GM19467 (cell line): Measurements from ENCODE around the gene ODAM.
A peak's percentile ranks its signal among the peaks of the same experiment; 100 is the strongest.
"Not testable (repeated sequence)": the region's sequence is repeated elsewhere in the genome, so short reads cannot be mapped to it uniquely, and the experiment has no call there.

Experiments used
- ATAC-seq: cut with Tn5 transposase; IDR thresholded peaks from one replicate; pipeline ENCODE4 v1.9.1; 2021; ENCODE audit warnings: mild to moderate bottlenecking, moderate library complexity; ENCODE audit not compliant: unreplicated experiment

ODAM gene

DNA sequence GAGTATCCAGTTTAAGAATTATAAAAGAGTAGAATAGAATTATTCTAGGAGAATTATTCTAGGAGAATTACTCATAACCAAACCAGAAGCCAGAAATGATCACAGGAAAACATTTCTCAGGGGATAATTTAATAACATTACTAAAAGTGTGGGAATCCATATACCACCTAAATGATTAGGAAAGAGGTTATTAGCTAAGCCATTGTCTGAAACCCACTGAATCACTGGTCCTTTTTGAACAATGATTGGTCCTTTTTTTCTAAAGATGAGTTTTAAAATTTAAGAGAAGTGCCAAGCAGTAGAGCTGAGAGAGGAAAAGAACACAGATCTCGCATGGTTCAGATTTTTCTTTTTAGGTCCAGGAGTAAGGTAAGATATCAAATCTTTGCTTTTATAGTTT is at the start of gene ODAM:
ODAM (plus strand) TSS at position 301 of the 400 bp plus-strand sequence. CDS start 819 bp downstream, outside the sequence.
- no peak for ATAC-seq

- no peak for ATAC-seq
Measured at GRCh38 chr4:70151271-70151670, 44.3 kb upstream of the ODAM start.

DNA sequence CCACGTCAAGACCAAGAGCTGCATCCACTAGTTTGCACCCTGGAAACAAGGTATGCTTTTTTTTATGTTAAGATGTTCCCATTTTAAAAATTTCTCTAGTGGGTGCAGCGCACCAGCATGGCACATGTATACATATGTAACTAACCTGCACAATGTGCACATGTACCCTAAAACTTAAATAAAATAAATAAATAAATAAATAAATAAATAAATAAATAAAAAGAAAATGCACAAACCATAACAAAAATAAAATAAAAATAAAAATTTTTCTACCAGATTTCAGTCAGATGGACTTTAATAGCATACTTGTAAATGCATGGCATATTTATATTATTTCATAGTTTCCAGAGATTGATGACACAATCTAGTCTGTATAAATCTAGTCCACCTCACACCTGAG is 43.4 kb upstream of the ODAM start:
- no peak for ATAC-seq

DNA sequence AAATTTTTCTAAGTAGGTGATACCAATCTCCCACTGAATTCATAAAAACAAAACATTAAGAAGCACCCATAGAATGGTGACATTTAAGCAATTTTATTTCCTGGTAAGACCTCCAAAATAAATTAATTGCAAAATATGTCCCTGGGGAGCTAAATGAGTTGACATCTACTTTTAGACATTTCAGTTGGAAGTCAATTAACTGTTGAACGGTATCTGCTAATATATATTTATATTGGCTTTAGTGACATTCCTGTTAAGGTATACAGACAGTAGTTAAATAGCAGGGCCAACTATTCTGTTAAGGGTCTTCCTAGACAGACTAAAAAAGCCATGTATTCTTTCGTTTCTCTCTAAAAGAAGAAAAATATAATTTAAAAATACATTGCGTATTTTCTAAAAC is 41.6 kb upstream of the ODAM start, which contains the start of gene PRR27:
PRR27 (plus strand) TSS at position 301 of the 400 bp plus-strand sequence. CDS start 139 bp downstream, outside the sequence.
- ATAC-seq, result no peak

- no peak for ATAC-seq
Measured at GRCh38 chr4:70158576-70158975, 36.9 kb upstream of the ODAM start.

DNA sequence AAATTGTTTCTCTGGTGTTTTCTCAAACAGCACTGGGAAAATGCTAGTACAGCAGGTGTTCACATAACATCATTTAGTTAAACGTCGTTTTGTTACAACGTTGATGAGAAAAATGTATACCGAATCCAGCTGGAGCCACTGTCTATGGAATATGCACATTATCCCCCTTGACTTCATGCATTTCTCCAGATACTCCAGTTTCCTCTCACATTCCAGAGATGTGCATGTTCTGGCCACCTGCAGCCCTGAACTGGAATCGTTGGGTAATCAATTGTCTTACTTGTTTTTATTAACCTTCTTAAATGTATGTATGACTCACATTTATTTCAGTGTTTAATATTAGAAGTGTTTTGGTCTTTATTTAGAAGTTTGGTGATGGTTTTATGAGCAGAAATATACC is 18.4 kb upstream of the ODAM start:
- ATAC-seq, result no peak

GRCh38 chr4:70178075-70178660 is 17.4 kb upstream of the ODAM start:
- ATAC-seq, result no peak

- ATAC-seq, result no peak
Measured at GRCh38 chr4:70179811-70180210, 15.7 kb upstream of the ODAM start.

DNA sequence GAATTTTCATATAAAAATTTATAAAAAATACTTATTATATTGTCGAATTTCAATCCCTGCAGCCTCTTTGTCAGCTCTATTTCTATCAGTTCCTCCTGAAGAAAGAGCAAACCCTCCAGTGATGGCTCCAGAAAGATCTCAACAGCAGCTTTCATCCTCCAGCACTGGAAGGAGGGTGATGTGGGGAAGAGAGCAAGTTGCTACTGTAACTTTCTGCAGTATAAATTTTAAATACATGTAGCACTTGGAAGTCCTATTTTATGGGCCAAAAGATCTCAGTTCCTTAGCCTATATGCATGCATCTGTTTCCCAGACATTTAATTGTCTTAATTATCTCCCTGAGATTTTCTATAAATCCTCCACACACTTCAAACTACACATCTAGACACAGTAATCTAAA is 13.7 kb upstream of the ODAM start:
- ATAC-seq, result no peak

DNA sequence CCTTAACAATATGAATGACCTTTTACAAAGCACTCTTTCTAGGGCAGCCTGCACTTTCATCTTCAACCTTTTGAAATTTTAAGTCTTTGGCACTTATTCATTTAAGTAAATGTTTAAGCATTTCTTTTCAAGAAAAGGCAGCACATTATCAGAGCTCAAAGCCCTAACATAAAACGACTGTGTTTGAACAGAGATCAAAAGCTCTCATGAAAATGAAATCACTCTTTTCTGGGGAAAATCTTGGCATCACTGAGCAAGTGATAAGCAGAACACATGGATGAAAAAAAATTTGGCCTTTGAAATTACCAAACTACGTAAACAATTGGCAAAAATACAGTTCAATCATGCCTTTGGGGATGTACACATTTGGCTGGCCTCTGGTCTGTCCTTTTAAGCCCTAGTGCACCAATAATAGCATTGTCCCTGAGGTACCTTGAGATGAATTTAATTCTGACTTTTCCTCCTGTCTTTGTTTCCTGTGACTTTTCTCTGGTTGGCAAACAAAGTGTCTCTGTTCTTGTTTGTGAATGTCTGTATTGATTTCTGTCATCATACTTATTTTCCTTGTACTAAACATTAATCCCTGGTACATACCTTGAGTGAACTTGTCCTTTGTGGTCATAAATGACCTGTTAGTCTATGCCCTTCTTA is 12.9 kb upstream of the ODAM start:
- no peak for ATAC-seq

DNA sequence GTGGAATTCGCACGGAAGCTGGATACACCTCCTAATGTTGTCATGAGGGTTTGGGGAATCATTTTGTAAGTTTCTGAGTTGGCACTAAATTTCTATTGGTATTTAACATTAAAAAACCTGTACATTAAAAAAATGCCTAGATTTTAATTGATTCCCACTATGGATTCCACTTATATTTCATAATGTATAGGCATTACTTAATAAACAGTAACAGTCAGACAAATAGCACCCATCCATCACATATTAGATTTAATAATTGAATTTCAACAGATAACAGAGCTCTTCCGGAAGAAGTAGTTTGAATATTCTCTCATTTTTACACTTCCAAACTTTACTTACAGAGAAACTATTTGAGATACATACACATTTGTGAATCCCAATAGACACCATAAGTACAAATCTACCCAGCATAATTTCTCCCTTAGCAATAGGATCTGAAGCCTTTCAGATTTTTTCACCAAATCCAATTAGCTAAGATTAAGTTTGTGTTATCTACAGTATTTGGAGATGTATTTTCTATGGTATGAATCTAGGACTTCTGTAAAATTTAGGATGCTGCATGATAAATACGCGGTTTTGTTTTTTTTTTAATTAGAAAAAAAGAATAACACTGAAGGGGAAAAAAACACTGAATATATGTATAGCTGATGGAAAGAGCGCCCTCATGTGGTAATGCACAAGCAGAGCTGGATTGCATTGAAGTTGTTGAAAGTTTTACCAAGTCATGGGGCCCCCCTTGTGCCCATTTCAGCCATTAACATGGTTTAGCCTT is 12.2 kb upstream of the ODAM start:
- peak; percentile 80 for ATAC-seq

DNA sequence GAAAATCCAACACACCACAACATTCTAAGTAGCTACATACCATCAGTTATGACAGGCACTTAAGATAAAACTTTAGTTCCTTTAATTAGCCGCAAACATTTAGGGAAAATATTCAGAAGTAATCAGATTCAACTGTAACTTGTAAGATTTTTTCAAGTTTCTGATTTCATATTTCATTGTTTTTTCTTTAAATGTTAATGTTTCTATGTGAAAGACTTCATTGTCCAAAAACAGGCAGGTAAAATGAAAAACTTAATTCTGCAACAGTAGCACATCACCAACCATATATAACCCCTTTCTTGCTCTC is 11.6 kb upstream of the ODAM start:
- no peak for ATAC-seq

GRCh38 chr4:70187216-70187615 is 8.3 kb upstream of the ODAM start:
- no peak for ATAC-seq

DNA sequence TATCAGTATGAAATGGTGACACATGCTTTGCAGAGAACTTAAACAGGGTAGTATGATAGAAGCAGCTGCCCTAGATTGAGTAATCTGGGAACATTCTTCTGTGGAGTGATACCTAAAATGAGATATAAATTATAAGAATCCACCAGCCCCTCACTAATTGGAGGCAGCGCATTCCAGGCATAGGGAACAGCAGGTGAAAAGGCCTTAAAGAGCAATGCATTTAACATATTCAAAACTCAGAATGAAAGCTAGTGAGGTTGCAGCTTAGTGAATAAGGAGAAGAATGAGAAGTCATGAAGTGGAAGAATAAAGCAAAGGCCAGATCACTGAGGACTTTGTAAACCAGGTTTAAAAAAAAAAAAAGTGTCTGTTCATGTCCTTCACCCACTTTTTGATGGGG is 4.9 kb upstream of the ODAM start:
- no peak for ATAC-seq

GRCh38 chr4:70191647-70192046 is 3.9 kb upstream of the ODAM start:
- ATAC-seq, result no peak

DNA sequence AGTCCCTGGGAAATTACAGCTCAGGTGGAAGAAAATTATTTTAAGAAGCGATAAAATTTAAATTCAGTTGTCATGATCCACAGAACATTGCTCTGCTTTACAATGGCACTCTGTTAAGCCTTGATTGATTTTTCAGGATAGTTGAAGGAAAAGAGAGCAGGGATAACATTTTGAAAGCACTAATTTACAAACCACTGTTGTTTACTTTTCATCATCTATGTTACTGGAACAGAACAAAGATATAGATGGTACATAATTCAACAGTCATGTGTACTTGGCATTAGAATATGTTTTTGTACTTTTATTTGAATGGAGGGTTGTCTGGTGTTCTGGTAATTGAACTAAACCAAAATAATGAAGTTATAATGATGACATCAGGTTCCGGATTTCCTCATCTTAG is 2.6 kb upstream of the ODAM start:
- ATAC-seq, result no peak

- no peak for ATAC-seq
Measured at GRCh38 chr4:70196857-70197256, 1.3 kb downstream of the ODAM start.

DNA sequence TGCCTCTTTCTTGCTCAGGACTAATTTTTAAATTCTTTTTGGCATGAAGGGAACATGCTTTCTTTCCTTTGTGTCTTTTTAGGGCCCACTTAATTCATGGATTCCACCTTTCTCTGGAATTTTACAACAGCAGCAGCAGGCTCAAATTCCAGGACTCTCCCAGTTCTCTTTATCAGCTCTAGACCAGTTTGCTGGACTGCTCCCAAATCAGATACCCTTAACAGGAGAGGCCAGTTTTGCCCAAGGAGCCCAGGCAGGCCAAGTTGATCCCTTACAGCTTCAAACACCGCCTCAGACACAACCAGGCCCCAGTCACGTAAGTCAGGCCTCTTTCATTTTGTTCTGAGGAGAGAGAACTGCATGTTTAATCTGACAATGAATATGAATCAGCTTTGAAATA is 2.3 kb downstream of the ODAM start:
- no peak for ATAC-seq

GRCh38 chr4:70203601-70204000 is 8.1 kb downstream of the ODAM start:
- no peak for ATAC-seq

- ATAC-seq, result not testable (repeated sequence)
Measured at GRCh38 chr4:70212752-70213151, 17.2 kb downstream of the ODAM start.

DNA sequence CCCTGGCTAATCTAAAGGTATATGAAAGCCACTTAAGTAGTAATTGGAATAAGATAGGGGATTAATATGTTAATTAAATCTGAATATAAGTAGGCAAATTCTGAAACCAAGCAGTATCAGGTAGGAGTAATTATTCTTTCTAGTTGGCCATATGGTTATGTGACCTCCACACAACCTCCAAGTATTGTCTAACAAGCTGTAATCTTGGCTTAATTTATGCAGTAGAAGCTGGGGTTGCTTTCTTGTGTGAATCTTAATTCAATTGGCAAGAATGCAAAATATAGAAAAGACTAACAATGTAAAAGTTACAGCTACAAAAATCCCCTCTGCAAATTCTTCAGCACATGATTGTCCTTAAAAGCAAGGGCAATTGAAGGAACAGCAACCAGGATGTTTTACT is 20.6 kb downstream of the ODAM start:
- not testable (repeated sequence) for ATAC-seq

DNA sequence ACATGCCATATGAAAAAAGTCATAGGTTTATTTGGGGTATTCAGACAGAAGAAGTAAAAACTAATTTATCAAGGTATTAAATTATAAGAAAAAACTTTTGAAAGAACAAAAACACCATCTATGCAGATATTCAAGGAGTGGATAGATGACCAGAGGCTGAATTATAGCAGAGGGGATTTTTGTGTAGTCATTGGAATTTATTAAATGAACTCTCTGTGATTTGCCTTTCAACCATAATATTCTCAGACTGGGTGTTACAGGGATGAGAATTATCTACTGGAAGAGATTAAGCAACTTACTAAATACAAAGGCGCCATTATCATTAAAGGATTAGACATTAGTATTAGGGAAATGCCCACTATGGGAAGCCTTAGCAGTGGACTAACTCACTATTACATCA is 21.0 kb downstream of the ODAM start:
- ATAC-seq, result not testable (repeated sequence)
